OCI-LY7 (cell line): ENCODE data around the gene ZC3H4.
"Not testable (repeated sequence)": the region's sequence is repeated elsewhere in the genome, so short reads cannot be mapped to it uniquely, and the experiment has no call there.

Source experiments
- CTCF ChIP-seq: fragments of 200-600 bp; sonication (generic); conservative IDR thresholded peaks from 2 replicates; pipeline ENCODE4 v1.5.1; 2014; ENCODE audit warnings: mild to moderate bottlenecking, antibody characterized with exemption, low read length, moderate library complexity, mixed read lengths
- EZH2phosphoT487 ChIP-seq: fragments of 200-600 bp; sonication (generic); IDR thresholded peaks from 2 replicates; pipeline ENCODE4 v1.6.1; 2018; ENCODE audit warnings: low read depth, borderline replicate concordance, mild to moderate bottlenecking, mixed run types, antibody characterized with exemption, low read length, moderate library complexity, mixed read lengths

GRCh38 chr19:47078351-47078750 lies 35.2 kb downstream of the ZC3H4 start:
- not testable (repeated sequence) for TF ChIP-seq EZH2phosphoT487, CTCF
